ENCODE data around the gene CRISPLD2.
A peak's percentile ranks its signal among the peaks of the same experiment; 100 is the strongest.

Gene CRISPLD2

GRCh38 chr16:84800158-84800978 is 19.4 kb upstream of the CRISPLD2 start:
- DNase-seq (ENCODE audit: low read depth, low spot score): no peak

DNA sequence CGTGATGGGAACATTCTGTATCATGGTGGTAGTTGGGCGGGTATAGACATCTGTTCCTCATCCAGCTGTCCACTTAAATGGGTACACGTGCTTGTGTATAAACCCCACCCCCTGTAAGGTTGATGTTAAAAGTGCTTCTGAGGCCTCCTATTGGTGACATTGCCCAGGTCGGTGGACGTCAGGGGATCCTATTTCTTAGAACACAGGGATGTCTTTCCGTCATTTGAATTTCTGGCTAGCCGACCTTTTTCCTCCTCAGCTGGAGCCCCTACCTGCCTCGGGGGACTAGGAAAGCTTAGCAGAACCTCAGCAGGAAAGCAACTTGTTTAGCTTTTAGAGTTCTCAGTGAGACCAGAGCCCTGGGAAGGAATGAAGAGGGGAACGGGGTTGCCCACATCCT is 16.6 kb upstream of the CRISPLD2 start:
- DNase-seq (ENCODE audit: low read depth, low spot score): no peak

DNA sequence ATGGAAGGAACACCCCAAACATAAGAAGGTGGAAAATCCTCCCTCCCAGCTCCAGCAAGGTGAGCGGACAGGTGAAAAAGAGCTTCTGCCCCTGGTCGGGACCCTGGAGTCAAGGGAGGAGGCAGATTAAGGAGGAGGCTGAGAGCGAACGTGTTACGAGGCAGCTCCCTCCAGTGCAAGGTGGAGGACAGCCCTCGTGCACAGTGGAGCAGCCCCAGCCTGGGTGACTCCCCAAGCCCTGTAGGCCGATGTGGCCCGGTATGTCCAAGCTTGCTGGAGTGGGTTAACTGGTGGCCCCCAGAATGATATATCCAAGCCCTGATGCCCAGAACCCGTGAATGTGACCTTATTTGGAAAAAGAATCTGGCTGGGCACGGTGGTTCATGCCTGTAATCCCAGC is 15.5 kb upstream of the CRISPLD2 start:
- DNase-seq (ENCODE audit: low read depth, low spot score): no peak

DNA sequence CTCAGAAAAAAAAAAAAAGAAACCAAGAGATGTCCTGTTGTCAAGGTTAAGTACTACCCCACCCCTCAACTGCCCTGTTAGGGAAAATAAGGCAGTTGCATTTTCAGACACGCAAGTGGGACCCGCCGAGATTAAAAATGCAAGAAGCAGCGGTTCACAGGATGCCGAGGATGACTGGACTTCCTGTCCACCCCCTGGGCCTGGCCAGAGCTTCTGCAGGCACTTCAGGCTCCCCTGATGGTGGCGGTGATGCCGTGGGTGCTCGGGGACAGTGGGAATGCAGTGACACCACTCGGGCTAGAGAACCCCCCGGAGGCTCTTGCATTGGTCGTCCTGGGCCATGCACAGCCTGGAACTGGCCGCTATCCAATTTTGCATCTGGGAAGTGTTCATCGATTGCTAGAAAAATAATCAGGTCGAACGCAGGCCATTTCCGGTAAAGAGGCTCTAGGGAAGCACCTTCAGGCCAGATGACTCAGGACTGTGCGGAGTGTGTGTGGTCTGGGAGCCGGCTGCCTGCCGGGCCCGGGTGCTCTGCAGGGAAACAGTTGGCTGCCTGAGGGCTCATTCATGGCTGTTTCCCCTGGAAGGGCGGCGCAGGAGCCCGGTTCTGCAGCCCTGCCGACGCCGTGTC is 13.4 kb upstream of the CRISPLD2 start:
- peak; percentile 75 for DNase-seq (ENCODE audit: low read depth, low spot score)

GRCh38 chr16:84806890-84807258 is 12.9 kb upstream of the CRISPLD2 start:
- no peak for DNase-seq (ENCODE audit: low read depth, low spot score)

- DNase-seq (ENCODE audit: low read depth, low spot score): no peak
Measured at GRCh38 chr16:84807776-84808175, 12.0 kb upstream of the CRISPLD2 start.

DNA sequence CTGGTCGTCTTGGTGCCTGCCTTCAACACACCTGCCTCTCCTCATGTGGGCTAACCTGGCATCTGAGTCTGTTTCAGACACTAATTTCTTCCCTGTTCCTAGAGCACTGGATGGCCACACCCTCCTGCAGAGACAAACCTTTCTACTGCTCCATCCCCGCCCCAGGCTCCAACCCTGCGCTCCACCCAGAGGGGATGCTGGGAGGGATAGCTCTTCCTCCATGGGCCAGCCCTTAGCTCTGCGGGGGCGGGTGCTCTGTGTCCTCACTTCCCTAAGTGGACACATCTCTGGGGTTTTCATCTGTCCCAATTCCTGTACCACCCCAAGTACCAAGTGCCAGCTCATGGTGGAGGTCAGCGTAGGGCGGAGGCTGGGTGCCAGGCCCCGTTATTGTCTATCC is 11.0 kb upstream of the CRISPLD2 start:
- DNase-seq (ENCODE audit: low read depth, low spot score): no peak

DNA sequence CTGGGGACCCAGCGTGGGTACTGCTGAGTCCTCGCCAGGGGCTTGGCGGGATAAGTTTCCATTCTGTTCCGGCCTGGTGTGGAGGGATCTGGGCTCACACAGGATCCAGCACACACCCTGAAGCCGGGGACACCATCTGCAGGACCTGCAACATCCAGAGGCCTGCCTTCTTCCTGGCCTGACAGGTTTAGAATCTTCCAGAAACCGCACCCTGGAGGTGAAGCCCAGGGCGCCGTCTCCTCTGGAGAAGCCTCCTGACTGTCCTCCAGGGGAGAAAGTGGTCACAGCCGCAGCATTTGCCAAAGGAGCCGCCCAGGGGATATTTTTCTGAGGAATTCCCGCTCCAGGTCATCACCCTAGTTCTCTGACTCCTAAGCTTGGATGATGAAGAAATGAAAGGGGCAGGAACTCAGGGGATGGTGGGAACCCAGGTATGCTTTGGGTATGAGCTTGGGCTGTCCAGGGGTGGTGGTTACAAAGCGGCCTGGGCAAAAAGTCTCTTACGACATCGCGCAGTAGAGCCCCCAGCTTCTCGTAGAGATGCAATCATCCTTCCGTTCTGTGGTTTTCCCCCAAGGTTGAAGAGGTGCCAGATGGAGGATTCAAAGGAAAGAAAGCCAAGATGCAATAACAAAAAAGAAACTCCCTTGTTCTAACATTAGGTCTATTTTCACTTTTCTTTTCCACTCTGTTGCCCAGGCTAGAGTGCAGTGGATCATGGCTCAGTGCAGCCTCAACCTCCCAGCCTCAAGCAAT is 9.1 kb upstream of the CRISPLD2 start:
- DNase-seq (ENCODE audit: low read depth, low spot score): no peak

DNA sequence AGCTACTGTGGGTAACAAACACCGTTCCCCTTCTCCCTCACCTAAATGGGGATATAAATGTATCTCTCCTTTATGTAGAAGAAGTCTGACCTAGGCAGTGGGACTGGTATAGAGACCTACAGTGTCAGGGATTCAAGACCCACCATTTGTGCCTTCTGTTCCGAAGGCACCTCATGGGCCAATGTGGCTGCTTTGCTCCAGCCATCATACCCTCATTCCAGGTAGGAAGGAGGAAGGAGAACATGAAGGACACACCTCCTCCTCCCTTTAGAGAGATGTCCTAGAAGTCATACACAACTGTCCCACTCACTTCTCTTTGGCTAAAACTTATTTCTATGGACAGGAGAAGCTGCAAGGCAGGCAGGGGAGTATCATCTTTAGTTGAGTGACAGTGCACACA is 8.3 kb upstream of the CRISPLD2 start:
- DNase-seq (ENCODE audit: low read depth, low spot score): no peak

GRCh38 chr16:84813141-84813934 is 6.4 kb upstream of the CRISPLD2 start:
- no peak for DNase-seq (ENCODE audit: low read depth, low spot score)

GRCh38 chr16:84815462-84815861 is 4.3 kb upstream of the CRISPLD2 start:
- DNase-seq (ENCODE audit: low read depth, low spot score): no peak

DNA sequence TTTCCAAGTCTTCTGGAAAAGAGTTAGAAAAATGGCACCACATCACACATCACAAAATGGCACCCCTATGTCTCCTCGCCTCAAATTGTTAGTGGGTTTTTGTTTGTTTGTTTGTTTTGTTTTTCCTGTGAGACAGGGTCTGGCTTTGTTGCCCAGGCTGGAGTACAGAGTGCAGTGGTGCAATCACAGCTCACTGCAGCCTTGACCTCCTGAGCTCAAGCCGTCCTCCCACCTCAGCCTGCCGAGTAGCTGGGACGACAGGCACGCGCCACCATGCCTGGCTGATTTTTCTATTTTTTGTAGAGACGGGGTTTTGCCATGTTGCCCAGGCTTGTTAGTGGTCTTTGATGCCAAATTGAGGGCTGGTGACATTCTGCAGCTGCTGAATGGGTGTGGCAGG is 3.8 kb upstream of the CRISPLD2 start:
- no peak for DNase-seq (ENCODE audit: low read depth, low spot score)

DNA sequence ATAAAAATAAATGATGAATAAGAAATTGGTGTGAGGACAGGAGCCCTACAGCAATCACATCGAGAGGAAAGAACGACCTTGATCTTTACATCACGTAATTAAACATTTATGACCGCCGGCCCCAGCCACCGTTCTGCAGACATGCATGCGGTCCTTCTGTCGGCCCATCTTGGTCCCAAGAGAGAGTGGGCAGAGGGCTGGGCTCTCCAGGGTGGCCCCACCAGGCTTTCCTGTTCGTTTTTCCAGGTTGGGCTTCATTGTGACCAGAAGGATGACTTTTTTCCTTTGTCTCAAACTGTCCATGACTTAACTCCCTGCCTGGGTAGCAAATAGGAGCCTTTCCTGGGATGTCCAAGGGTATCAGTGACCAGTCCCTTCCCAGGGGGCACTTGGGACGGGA is 3.3 kb upstream of the CRISPLD2 start:
- DNase-seq (ENCODE audit: low read depth, low spot score): no peak

DNA sequence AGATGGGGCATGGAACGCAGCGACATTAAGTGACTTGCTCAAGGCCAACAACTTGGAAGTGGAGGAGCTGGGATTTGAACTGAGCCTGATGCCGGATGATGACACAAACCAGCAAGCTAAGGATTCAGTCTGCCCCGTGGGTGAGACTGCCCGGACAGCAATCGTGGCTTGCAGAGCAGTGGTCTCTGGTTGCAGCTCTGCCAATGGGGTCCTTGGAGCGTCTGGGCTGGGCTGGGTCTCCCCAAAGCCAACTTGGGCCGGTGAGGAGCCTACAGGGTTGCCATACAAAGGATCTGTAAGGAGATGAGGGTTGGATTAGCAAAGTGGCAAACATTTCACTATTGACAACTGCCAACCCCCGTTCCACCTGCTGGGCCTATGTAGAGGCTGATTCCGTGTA is 2.6 kb upstream of the CRISPLD2 start:
- no peak for DNase-seq (ENCODE audit: low read depth, low spot score)

GRCh38 chr16:84817613-84818012 is 2.2 kb upstream of the CRISPLD2 start:
- no peak for DNase-seq (ENCODE audit: low read depth, low spot score)

DNA sequence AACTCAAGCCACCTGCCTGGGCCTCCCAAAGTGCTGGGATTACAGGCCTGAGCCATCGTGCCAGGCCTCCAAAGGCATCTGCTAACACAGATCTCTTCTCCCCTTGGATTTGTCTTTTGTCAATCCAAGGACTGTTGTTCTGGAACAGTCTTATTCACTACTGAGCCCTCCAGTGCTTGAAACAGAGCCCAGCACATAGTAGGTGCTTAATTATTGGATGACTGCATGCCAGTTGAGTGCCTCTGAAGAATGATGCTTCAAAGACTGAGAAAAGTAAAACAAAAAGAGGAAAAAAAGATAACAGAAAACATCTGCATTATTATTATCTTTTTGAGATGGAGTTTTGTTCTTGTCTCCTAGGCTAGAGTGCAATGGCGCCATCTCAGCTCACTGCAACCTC is 1.7 kb upstream of the CRISPLD2 start:
- DNase-seq (ENCODE audit: low read depth, low spot score): no peak

- DNase-seq (ENCODE audit: low read depth, low spot score): no peak
Measured at GRCh38 chr16:84818989-84819643, 669 bp upstream of the CRISPLD2 start.

- DNase-seq (ENCODE audit: low read depth, low spot score): no peak
Measured at GRCh38 chr16:84820305-84820684, 510 bp downstream of the CRISPLD2 start.

GRCh38 chr16:84820771-84821170 is 986 bp downstream of the CRISPLD2 start:
- DNase-seq (ENCODE audit: low read depth, low spot score): no peak

DNA sequence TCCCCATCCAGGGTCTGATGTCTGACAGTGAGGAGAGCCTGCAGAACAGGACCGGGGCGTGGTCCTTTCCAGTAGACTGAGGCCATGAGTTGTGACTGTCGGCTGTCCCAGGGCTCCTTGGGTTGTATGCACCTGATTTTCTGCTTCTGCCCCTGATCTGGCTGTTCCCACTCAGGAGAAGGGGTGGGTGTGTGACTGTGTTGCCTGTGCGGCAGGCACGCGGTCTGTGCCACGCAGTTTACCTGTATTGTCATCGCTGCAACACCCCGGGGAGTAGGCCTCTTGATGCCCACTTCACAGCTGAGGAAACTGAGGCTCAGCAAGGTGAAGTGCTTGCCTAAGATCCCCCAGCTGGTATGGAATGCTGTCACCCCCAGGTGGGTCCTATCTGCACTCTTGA is 1.4 kb downstream of the CRISPLD2 start:
- no peak for DNase-seq (ENCODE audit: low read depth, low spot score)
